Measurements from ENCODE around the gene GALNT14.

GALNT14 gene

GRCh38 chr2:30894498-30895119, 243.6 kb downstream of the GALNT14 start:
- no peak for TF ChIP-seq CTCF (IDR thresholded peaks at IDR 0.05; ENCODE audit: insufficient read depth, low read depth, low read length, missing control alignments)
- no peak overlapping the region for H3K4me3 ChIP-seq (ENCODE audit: low read depth, low read length)
- no peak for DNase-seq (ENCODE audit: low read depth)

GRCh38 chr2:30888852-30889409, 249.3 kb downstream of the GALNT14 start:
- DNase-seq (ENCODE audit: low read depth): no peak
- H3K4me3 ChIP-seq (ENCODE audit: low read depth, low read length): no peak overlapping the region
- TF ChIP-seq CTCF (IDR thresholded peaks at IDR 0.05; ENCODE audit: insufficient read depth, low read depth, low read length, missing control alignments): no peak

GRCh38 chr2:30886080-30886479, 252.2 kb downstream of the GALNT14 start:
- no peak overlapping the region for H3K4me3 ChIP-seq (ENCODE audit: low read depth, low read length)
- no peak for TF ChIP-seq CTCF (IDR thresholded peaks at IDR 0.05; ENCODE audit: insufficient read depth, low read depth, low read length, missing control alignments)
- no peak for DNase-seq (ENCODE audit: low read depth)

- no peak for TF ChIP-seq CTCF (IDR thresholded peaks at IDR 0.05; ENCODE audit: insufficient read depth, low read depth, low read length, missing control alignments)
- no peak overlapping the region for H3K4me3 ChIP-seq (ENCODE audit: low read depth, low read length)
- no peak for DNase-seq (ENCODE audit: low read depth)
These were observed 254.4 kb downstream of the GALNT14 start for GRCh38 chr2:30883822-30884221.

- no peak for DNase-seq (ENCODE audit: low read depth)
- no peak for TF ChIP-seq CTCF (IDR thresholded peaks at IDR 0.05; ENCODE audit: insufficient read depth, low read depth, low read length, missing control alignments)
- no peak overlapping the region for H3K4me3 ChIP-seq (ENCODE audit: low read depth, low read length)
These were observed 255.1 kb downstream of the GALNT14 start for GRCh38 chr2:30883184-30883583.

GRCh38 chr2:30880516-30880915, 257.7 kb downstream of the GALNT14 start:
- H3K4me3 ChIP-seq (ENCODE audit: low read depth, low read length): no peak overlapping the region
- no peak for TF ChIP-seq CTCF (IDR thresholded peaks at IDR 0.05; ENCODE audit: insufficient read depth, low read depth, low read length, missing control alignments)
- no peak for DNase-seq (ENCODE audit: low read depth)

GRCh38 chr2:30877833-30878232, 260.4 kb downstream of the GALNT14 start:
- H3K4me3 ChIP-seq (ENCODE audit: low read depth, low read length): no peak overlapping the region
- DNase-seq (ENCODE audit: low read depth): no peak
- TF ChIP-seq CTCF (IDR thresholded peaks at IDR 0.05; ENCODE audit: insufficient read depth, low read depth, low read length, missing control alignments): no peak
